T-helper 2 cell treated with Interferon-gamma antibody and Interleukin-4, amounts not matched to agents 100 ng/mL and 5 ng/mL, for 36 hours (primary cell): Measurements from ENCODE around the gene ZBTB7C. TPM values are rescaled to one million over a fixed set of nuclear protein-coding genes. Genes with fewer than 3 reads are reported as not detected.

Experiments used
- intact Hi-C: fragments of 100-400 bp; cut with micrococcal nuclease; formaldehyde crosslinking; loops from one replicate; pipeline ENCODE4 v1.15.1; 2023
- total RNA-seq: library from RNA; stranded (reverse); gene quantifications from 2 replicates; pipeline ENCODE4 v1.2.3, GENCODE V29; 2022

Gene ZBTB7C
- total RNA-seq, 1 donor from 2014 or later, result 0.11 TPM

DNA sequence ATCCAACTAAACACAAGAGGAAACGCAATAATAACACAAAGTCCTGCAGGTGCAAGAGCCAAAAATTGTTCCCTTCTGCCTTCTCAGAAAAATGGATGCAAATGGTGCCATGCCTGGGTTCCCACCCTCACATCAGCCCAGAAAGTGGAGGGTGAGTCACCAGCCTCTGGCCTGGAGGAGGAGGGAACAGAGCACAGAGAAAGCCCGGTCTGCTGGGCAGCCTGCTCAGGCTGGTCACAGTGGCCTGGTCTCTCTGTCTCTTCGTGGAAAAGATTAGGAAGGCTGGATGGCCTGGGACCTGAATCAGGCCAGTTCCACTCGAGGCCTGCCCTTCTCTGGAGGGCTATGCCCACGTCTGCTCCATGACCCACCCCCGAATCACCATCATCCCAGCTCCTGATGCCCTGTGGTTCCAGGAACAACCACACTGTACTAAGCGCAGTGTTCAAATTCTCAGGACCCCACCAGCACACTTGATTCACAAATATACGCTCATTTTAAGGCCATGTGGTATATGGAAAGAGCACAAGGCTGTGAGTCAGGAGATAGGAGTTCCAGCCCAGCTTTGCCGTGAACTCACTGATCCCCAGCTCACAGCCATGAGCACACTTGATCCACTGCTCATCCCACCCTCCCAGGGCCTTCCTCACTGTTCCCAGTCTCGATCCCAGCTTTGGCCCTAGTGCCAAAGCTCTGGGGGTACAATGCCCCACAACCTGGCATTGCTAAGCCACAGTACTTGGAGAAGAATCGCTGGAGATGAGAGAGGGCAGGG lies 82.1 kb downstream of the ZBTB7C start:
- intact Hi-C loops, result no loop called here

DNA sequence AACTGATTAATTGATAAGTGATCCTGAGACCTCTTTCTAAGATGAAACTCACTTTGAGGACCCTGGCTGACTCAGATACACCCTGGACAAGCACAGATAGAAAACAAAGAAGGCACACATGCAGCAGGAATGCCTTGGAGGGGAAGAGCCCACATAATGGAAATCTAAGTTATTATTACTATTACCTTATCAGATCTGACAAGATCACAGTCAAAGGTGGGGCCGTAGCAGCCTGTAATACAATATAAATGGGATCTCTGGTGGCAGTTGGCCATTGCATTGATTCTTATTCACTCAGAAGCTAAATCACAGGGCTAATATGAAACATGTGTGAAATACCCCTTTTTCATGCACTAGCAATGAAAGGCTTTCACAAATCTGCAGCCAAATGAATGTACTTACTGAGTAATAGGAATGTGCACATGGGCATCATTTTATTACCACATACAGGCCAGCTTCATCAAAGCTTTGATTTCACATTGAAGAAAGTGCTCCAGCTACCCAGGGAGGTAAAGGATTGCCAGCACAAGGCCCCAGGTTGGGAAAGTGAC lies 84.0 kb downstream of the ZBTB7C start:
- intact Hi-C loops, result no loop called here

DNA sequence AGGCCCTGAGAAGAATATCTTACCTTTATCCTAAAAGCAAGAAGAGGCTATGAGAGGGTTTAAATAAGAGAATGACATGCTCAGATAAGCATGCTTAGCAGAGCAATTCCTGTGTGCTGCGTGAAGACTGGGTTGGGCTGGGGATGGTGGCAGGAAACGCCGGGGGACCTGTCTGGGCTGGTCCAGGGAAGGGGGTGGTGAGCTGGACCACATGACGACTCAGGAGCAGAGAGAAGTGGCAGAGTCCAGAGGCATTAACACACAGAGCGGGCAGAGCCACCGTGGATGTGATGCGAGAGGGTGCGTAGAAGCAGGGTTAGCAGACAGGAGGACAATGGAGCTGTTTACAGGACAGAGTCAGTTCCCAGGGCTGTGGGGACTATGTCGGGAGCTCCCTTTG lies 84.5 kb downstream of the ZBTB7C start:
- intact Hi-C loops, result no loop called here

DNA sequence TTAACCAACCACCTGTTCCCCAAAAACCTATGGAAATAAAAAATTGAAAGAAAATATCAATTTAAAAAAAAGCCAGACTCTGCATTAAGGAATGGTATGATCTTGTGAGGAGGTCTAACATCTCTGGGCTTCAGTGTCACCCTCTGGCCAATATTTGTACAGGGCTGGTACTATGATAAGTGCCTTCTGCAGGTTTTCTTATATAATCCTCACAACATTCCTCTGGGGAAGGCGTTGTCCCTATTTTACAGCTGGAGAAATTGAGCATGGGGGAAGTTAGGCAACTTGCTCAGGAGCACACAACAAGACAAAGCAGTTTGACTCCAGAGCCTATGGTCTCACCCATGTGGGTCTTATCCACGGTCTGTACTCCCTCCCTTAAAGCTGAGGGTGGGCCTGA lies 86.0 kb downstream of the ZBTB7C start:
- intact Hi-C loops, result no loop called here

DNA sequence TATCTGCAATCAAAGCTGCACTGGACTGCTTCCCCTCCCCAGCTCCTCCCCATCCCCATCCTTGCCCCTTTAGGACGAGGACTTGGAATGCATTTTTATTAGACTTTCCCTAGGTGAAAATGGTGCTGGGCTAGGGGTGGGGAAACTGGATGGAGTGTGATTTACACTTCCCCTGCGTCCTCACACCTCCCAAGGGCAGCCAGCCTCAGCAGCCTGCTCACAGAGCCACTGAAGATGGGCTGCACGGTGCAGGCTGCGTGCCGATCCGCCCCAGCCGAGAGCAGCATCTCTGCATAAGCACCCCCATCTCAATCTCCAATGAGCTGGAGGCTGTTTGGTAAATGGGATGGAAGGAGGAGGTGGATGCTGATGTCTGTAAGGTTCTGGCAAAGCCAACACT lies 87.6 kb downstream of the ZBTB7C start:
- intact Hi-C loops, result no loop called here

DNA sequence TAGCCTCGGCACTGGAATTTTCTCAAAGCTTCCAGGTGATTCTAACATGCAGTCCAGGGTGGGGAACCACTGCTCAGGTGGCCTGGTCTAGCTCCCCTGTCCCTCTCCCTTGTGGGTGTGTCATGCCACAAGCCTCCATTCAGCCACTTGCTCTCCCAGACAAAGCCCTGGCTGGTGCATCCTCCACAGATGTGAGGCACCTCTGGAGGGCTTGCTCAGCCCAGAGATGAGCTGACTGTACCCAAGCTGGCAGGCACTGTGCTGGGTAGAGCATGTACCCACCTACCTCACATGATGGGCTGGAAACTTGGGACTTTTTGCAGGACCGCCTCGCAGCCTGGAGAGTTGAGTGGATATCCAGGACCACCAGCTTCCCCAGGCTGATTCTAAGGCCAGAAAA lies 88.1 kb downstream of the ZBTB7C start:
- intact Hi-C loops, result no loop called here

DNA sequence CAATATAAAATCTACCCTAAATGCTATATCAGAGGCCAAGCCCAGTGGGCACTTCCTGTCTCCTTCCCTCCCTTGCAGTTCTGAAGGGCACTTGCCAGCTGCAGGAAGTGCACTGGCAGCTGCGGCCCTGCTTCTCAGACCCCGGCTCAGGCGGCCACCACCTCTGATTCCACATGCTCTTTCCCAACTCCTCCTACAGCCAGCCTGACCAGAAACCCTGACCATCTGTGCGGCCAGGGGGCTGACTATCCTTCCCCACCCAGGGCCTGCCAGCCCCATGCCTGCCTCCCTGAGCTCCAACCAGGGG lies 88.6 kb downstream of the ZBTB7C start:
- intact Hi-C loops, result no loop called here

DNA sequence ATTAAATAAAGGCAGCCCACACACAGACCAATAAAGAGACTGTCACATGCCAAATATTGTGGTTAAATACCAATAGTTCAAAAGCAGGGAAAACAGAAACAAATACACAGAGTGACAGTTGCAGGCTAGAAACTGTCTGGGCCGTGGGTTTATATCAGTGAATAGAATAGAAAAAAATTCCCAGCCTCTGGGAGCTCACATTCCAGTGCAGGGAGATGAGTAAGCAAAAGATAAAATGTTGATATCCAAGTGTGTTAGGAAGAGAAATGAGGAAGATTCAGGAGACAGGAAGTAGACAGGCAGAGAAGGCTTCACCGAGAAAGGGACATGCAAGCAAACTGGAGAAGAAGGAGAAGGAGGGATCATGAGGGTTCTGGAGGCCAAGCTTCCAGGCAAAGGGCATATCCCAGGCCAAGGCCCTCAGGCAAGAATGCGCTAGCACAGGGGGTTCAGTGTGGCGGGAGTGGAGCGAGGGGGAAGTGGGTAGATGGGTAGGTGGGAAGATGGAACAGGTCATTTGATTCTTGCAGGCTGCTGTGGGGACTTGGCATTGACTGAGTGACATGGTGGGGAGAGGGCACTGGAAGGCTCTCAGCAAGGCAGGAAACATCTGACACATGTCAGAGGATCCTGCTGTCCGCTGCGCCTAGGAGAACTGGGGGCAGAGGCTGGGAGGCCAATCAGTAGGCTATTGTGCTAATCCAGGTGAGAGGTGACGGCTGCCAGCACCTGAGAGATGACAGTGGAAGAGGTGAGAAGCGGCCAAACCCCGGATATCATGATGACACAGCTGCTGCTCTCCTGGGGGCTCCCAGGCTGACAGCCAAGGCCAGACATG lies 89.2 kb downstream of the ZBTB7C start:
- intact Hi-C loops, result no loop called here

DNA sequence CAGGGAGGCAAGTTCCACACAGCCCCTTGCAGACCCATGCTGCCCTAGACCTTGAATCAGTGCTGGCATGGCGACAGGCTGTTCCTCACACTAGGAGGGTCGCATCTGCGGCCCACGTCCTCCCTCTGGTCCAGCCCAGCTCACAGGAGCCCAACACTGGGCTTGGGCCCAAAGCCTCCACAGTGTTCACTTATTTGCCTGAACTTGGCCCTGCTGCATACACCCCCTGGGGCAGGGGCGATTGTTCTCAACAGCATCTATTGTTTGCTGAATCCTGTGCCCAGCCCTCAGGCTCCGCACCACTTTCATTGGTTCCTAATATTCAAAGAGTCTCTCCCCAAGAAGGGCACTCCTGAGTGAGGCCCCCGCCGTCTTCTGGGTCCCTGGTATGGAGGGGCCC lies 90.7 kb downstream of the ZBTB7C start:
- intact Hi-C loops, result no loop called here

DNA sequence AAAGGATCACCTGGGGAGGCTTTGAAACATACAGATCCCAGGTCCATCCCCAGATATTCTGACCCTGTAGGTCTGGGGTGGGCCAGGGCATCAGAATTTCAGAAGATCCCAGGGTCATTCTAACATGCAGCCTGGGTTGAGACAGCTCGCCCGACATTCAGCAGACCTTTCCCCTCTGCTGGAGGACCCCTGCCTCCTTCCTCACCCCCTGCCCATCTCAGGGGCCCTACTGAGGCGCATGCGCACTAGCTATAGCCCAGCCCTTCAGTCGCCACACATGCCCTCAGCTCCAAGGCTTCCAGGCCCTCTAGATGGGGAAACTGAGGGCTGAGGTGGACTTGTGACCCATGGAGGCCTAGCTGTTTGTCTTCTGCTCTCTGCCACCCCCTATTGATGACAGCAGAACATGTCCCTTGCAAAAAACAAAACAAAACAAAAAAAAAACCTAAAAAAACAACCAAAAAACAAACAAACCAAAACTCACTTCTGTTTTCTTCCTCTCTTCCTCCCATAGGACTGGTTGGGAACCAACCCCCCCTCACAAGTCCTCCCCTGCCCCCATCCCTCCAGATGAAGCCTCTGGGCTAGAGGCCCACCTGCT lies 91.3 kb downstream of the ZBTB7C start:
- intact Hi-C loops, result no loop called here

DNA sequence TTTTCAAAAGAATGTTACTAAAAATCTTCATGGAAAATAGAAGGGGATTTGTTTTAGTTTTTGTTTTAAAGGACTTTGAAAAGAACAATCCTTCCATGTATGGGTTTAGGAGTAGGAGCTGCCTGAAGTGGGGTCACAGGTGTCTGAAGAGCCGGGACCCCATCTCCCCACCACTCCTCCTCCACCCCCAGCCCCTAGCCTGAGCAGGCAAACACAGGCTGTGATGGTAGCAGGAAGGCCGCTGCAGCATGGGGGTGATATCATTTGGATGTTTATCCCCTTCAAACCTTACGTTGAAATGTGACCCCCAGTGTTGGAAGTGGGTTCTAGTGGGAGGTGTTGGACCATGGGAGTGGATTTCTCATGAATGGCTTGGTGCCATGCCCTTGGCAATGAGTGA lies 93.0 kb downstream of the ZBTB7C start:
- intact Hi-C loops, result no loop called here

DNA sequence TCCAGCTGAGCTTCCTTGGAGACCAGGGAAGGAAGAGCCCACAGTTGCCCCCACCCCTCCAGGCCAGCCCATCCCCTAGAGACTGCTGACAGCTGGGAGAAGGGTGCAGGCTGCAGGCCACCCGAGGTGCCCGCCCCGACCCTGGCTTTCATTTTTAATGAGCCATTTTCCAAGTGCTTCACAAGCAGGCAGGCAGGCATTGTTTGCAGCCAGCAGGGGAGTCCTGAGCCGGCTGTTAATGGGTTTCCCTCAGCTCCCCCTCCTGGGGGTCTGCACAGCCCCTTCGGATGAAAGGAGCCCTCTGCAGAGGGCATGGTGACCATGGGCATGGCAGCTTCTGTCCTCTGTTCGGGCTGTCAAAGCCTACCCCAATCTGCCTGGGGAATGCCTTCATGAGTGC lies 94.5 kb downstream of the ZBTB7C start:
- intact Hi-C loops, result no loop called here

DNA sequence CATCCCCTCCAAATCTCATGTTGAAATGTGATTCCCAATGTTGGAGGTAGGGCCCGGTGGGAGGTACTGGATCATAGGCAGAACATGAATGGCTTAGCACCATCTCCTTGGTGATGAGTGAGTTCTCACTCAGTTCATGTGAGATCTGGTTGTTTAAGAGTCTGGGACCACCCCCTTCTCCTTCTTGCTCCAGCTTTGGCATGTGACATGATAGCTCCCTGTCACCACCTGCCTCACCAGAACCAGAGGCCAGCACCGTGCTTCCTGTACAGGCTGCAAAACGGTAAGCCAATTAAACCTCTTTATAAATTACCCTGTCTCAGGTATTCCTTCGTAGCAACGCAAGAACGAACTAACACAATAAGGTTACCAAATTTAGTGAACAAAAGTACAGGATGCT lies 95.4 kb downstream of the ZBTB7C start:
- intact Hi-C loops, result no loop called here

DNA sequence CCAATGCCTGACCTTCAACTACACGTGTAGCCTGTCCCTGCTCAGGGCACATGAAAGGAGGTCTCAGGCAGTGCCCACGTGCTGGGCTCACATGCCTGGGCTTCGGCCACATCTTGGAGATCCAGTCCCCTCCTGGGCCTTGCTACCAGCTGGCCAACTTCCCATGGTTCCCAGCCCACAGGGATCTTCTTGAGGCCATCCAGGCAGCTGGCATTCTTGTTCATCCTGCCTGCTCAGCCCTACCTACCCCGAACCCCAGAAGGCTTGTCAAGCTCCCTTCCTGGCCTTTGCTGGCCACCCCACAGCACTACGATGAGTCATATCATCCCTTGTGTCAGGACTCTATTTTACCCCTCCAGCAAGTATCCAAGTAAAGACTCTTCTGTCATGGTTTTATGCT lies 97.1 kb downstream of the ZBTB7C start:
- intact Hi-C loops, result no loop called here

DNA sequence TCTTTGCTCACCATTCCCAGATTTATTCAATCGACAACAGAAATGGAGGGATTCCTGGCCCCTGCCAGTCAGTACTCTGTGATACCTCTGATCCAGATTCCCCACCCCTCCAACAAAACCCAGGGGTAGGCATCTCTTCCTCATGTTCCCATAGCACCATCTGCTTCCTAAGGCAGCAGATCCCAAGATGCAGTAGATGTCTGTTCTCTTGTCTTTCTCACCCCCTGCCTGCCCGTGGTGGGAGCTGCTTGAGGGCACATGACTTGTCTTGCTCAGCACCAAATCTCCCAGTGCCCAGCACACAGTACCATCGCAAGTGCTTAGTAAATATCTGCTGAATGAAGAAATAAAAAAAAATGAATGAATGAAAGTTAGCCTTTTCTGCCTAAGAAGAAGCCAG lies 98.2 kb downstream of the ZBTB7C start:
- intact Hi-C loops, result no loop called here

DNA sequence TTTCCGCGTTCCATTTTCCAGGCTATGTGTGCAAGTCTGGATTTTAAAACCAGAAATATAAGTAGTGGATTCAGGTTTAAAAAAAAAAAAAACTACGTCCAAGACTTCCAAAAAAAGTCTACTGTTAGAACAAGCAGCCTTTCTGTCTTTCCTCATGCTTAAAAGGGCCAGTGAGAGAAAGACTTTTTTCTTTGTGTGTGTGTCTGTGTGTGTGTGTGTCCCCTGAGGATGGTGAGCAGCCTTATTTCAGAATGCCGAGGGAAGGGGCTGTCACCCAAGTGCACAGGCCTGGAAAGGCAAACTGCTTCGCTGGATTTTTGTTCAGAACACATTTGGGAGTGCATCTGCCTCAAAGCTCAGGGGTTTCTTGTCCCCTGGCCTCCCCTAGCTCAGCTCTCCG lies 98.8 kb downstream of the ZBTB7C start:
- intact Hi-C loops, result no loop called here

DNA sequence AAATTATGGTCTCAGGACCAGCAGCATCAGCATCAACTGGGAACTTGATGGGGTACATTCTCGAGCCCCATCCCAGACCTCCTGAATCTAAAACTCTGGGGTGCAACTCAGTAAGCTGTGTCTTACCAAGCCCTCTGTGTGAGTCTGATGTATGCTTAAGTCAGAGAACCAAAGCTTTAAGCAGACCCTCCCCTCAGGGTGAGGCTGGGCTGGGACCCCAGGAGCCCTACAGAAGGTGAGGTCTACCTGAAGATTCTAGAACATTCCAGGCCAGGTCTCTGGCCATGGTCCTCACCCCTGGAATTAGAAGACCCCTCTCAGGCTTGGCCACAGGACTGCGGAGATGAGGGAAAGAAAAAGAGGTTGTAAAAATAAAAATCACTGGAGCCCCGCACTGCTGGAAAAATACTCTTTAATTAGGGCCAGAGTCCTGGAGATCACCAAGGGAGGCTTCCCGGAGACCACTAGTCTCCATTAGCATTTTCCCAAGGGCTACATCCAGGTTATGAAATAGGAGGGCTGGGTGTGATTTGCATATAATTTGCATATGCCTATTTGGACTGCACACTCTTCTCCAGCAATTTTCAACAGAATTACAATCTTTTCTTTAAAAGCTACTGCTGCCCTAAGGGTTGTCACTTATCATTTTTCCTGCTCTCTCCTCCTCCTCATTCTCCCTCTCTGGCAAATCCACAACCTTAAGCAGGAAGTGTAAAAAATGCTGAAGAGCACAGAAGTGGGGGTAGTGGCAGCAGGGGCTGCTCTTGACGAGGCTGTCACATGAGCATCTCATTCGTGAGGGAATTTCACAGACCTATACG lies 100.2 kb downstream of the ZBTB7C start:
- intact Hi-C loops, result no loop called here

DNA sequence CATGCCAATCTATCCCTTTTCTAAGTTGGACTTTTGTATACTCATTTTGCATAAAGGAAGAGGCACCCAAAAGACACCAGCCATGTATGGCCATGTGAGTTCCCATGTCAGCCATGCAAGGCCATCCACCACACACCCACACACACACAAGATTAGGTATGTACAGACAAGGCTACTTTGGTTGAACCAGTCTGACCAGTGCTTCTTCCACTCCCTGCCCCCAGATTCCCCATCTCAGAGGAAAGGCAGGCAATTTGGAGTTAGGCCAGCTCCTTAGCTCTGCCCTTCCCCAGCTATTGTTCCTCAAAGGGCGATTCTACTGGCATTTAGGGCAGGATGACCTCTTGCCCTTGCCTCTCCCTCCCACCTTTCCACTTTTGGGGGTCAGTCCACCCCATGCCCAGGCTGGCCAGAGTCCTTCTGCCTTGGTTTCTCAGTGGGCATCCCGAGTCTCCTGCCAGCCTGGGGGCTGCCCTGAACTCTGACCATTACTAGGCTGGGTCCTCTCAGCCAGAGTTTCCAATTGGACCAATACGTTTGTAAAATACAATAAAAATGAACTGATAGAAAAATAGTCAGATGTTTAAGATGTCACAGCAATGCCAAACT lies 101.1 kb downstream of the ZBTB7C start:
- intact Hi-C loops, result no loop called here

DNA sequence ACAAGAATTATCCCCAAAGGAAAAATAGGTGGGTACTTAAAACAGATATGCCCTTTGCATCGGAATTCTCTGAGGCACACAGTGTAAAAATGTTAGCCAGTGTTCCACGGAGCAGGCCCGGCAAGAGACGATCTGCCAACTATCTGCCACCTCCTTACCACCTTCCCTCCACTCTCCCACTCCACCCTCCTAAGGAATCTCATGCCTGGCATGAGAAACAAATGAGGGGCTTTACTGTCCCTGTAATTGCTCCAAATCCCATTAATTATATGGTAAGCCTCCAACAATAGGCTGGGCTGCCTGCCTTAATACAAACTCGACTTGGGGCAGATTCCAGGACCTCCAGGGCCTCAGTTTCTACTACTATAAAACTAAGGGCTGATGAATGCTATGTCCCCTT lies 102.3 kb downstream of the ZBTB7C start:
- intact Hi-C loops, result no loop called here

DNA sequence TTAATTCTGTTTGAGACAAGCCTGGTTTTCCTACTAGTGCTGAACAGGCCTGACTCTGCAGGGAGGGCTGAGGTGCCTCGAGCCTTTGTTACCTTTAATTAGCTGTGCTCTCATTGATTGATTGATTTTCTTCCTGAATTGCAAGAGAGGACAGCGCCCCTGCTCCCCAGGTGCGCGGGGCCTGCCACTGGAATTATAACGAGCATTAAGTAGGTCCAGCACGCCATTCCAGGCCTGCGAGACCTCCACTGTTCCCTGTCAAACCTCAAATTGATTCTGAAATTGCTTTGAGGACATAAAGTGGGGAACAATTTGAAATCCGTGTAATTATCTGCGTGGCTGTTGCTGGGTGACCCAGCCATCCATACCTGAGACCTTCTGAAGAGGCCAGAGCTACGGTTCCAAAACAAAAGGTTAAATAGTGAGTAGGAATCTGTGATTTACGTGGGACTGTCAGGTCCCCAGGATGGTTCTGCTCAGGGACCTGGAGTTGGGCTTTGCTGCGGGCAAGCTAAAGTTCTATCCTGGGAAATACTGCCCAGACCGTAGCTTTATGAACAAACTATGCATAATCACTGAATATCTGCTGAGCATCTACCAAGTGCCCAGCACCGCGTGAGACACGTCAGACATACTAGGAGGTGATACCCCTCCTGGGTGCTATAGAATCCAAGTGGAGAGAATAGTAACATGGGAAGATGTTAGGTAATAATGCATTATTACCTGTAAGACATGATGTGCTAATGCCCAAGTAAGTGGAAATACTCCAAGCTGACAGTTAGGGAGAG lies 104.1 kb downstream of the ZBTB7C start:
- intact Hi-C loops, result no loop called here
